ENCODE data around the gene EFCAB11. TPM values are rescaled to one million over a fixed set of nuclear protein-coding genes. Genes with fewer than 3 reads are reported as not detected.

Gene EFCAB11
- total and polyA plus RNA-seq, 7 donors: 7.2 to 9.0 (median 8.7) TPM

GRCh38 chr14:89773151-89773550 is 181.4 kb downstream of the EFCAB11 start:
- H3K36me3 ChIP-seq: no peaks in the 10 kb centered on the region
- H3K4me3 ChIP-seq: no peak overlapping the region
- DNase-seq: no peak
- TF ChIP-seq POLR2AphosphoS5 (IDR thresholded peaks at IDR 0.05) (no peak), POLR2A (IDR thresholded peaks at IDR 0.05) (no peak), EP300 (IDR thresholded peaks at IDR 0.05) (no peak), CTCF (IDR thresholded peaks at IDR 0.05) (no peak)
- H3K4me1 ChIP-seq: no peaks in the 10 kb centered on the region
- intact Hi-C loops (cut with DNase I): no loop called here
- no peaks in the 10 kb centered on the region for H3K9me3 ChIP-seq
- no peak overlapping the region for H3K27ac ChIP-seq
- H3K27me3 ChIP-seq: no peaks in the 10 kb centered on the region
- WGBS, 2 donors: 60 to 65% methylated on average over 7 of the region's 7 CpGs

- DNase-seq: no peak
- no peaks in the 10 kb centered on the region for H3K36me3 ChIP-seq
- TF ChIP-seq POLR2AphosphoS5 (IDR thresholded peaks at IDR 0.05) (peak in 1 of 4 donors; percentile 8), POLR2A (IDR thresholded peaks at IDR 0.05) (no peak)
- intact Hi-C loops (cut with DNase I): no loop called here
- H3K27me3 ChIP-seq: no peaks in the 10 kb centered on the region
- no peak overlapping the region for H3K4me3 ChIP-seq
- no peaks in the 10 kb centered on the region for H3K4me1 ChIP-seq
- no peak overlapping the region for H3K27ac ChIP-seq
- 57 to 67% methylated on average over 3 of the region's 3 CpGs for WGBS, 2 donors
- no peaks in the 10 kb centered on the region for H3K9me3 ChIP-seq
These were observed 183.3 kb downstream of the EFCAB11 start for GRCh38 chr14:89771251-89771650.

- H3K27ac ChIP-seq: no peak overlapping the region
- TF ChIP-seq CTCF (IDR thresholded peaks at IDR 0.05): peak in 2 of 4 experiments; percentile 19 to 29
- TF ChIP-seq EP300 (IDR thresholded peaks at IDR 0.05): no peak
- H3K4me3 ChIP-seq: no peak overlapping the region
- no peaks in the 10 kb centered on the region for H3K36me3 ChIP-seq
- WGBS, 2 donors: 27 to 41% methylated on average over 4 of the region's 4 CpGs
- H3K27me3 ChIP-seq: no peaks in the 10 kb centered on the region
- no peaks in the 10 kb centered on the region for H3K4me1 ChIP-seq
- no peak for DNase-seq
- no peaks in the 10 kb centered on the region for H3K9me3 ChIP-seq
- intact Hi-C loops (cut with DNase I): no loop called here
These were observed 186.7 kb downstream of the EFCAB11 start for GRCh38 chr14:89767861-89768268.

- Histone ChIP-seq H3K36me3 (no peaks in the 10 kb centered on the region), H3K27me3 (no peaks in the 10 kb centered on the region), H3K27ac (no peak overlapping the region), H3K9me3 (no peaks in the 10 kb centered on the region), H3K4me1 (no peaks in the 10 kb centered on the region), H3K4me3 (no peak overlapping the region)
- 63 to 74% methylated on average over 3 of the region's 3 CpGs for WGBS, 2 donors
- intact Hi-C loops (cut with DNase I): no loop called here
- DNase-seq: no peak
- no peak for TF ChIP-seq EP300 (IDR thresholded peaks at IDR 0.05)
- TF ChIP-seq POLR2AphosphoS5 (IDR thresholded peaks at IDR 0.05): no peak
- TF ChIP-seq CTCF (IDR thresholded peaks at IDR 0.05): no peak
- TF ChIP-seq POLR2A (IDR thresholded peaks at IDR 0.05): no peak
These were observed 187.4 kb downstream of the EFCAB11 start for GRCh38 chr14:89767131-89767530.

GRCh38 chr14:89765346-89765745 is 189.2 kb downstream of the EFCAB11 start:
- DNase-seq: no peak
- Histone ChIP-seq H3K27me3 (no peaks in the 10 kb centered on the region), H3K4me3 (no peak overlapping the region), H3K9me3 (no peaks in the 10 kb centered on the region), H3K36me3 (no peaks in the 10 kb centered on the region), H3K27ac (no peak overlapping the region), H3K4me1 (no peaks in the 10 kb centered on the region)
- intact Hi-C loops (cut with DNase I): no loop called here
- TF ChIP-seq POLR2A (IDR thresholded peaks at IDR 0.05): no peak
- WGBS, 2 donors: 97 to 98% methylated on average over 3 of the region's 3 CpGs

- intact Hi-C loops (cut with DNase I): no loop called here
- Histone ChIP-seq H3K27ac (no peak overlapping the region), H3K9me3 (no peaks in the 10 kb centered on the region), H3K36me3 (no peaks in the 10 kb centered on the region), H3K27me3 (no peaks in the 10 kb centered on the region), H3K4me1 (no peaks in the 10 kb centered on the region), H3K4me3 (no peak overlapping the region)
- DNase-seq: no peak
- WGBS, 2 donors: 80 to 84% methylated on average over 7 of the region's 7 CpGs
- TF ChIP-seq CTCF (IDR thresholded peaks at IDR 0.05) (no peak), EP300 (IDR thresholded peaks at IDR 0.05) (no peak), POLR2A (IDR thresholded peaks at IDR 0.05) (no peak)
These were observed 194.4 kb downstream of the EFCAB11 start for GRCh38 chr14:89760086-89760485.
